Measurements from ENCODE around the gene TLR7. TPM values are rescaled to one million over a fixed set of nuclear protein-coding genes. Genes with fewer than 3 reads are reported as not detected.

TLR7 gene
- total and polyA plus RNA-seq, 2 of the 13 experiments (the other 11 are each of a cell fraction or from before 2014, with no cell fraction given): not detected

DNA sequence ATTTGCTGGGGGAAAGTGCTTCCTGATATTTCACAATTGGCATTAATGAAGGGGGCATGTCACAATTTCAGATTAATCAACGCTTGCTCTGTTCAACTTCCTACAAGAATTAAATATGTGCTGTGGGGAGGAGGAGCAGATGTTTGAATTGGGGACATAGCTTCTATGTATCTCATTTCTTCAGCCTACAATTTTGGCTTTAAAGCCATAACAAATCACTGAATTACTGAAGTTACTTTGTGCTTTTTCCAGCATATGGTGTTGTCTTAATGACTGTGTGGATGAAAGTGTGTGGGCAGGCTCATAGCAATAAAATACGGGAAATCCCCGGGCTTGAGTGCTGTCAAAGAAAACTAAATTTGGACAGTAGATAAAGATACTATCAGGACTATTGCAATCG lies 813 bp downstream of the TLR7 start:
- Histone ChIP-seq H3K27ac (ENCODE audit: extremely low read length, insufficient read depth, low read length) (no peak overlapping the region), H2AFZ (ENCODE audit: low read length) (no peak overlapping the region), H3K4me1 (ENCODE audit: insufficient read depth, low read length) (no peaks in the 10 kb centered on the region), H3K4me2 (ENCODE audit: low read depth, low read length) (no peak overlapping the region), H3K4me3 (replicated peaks in 1 of 3; ENCODE audit: insufficient read depth in 1 of 3, low read depth in 2 of 3, low read length in 3 of 3) (no peak overlapping the region), H3K79me2 (ENCODE audit: insufficient read depth, low read length) (no peaks in the 10 kb centered on the region), H3K9me3 (ENCODE audit: low read length) (no peaks in the 10 kb centered on the region), H3K36me3 (replicated peaks in 1 of 2; ENCODE audit: control insufficient read depth in 1 of 2, insufficient read depth in 2 of 2, low read length in 2 of 2) (no peaks in the 10 kb centered on the region), H3K9ac (ENCODE audit: insufficient read depth, low read depth, low read length) (no peak overlapping the region), H3K27me3 (ENCODE audit: control insufficient read depth in 1 of 2, insufficient read depth in 2 of 2, low read length in 2 of 2) (no peaks in the 10 kb centered on the region), H4K20me1 (ENCODE audit: insufficient read depth, low read length) (no peaks in the 10 kb centered on the region)
- ATAC-seq (no peak), DNase-seq (ENCODE audit: low spot score) (no peak), FAIRE-seq (no peak)
- BruUV-seq (replicated peaks): no TSS peak
- ChIA-PET POLR2A (no interaction called here), CTCF (ENCODE audit: low intra/inter-chr PET ratio, low total read pairs) (no interaction called here)
- 60% methylated on average over 4 of the region's 4 CpGs for whole genome bisulfite sequencing (ENCODE audit: low lambda C conversion rate)
- in situ Hi-C loops (cut with HindIII; ENCODE audit: extremely low pct_ligation_motif_present, low pct_unique_long_range_greater_than_20kb) (no loop called here), intact Hi-C loops (cut with micrococcal nuclease; ENCODE audit: unreplicated experiment) (no loop called here)
- TF ChIP-seq TMF1 (CRISPR knock-in tag; IDR thresholded peaks at IDR 0.05; ENCODE audit: low read depth) (no peak), SP5 (CRISPR knock-in tag; IDR thresholded peaks at IDR 0.05; ENCODE audit: borderline replicate concordance, low read depth) (no peak), MZF1 (CRISPR knock-in tag; IDR thresholded peaks at IDR 0.05; ENCODE audit: borderline replicate concordance) (no peak), ZNF878 (CRISPR knock-in tag; IDR thresholded peaks at IDR 0.05) (no peak), IRX3 (CRISPR knock-in tag; IDR thresholded peaks at IDR 0.05; ENCODE audit: borderline replicate concordance, low read depth) (no peak), CCDC6 (CRISPR knock-in tag; IDR thresholded peaks at IDR 0.05) (no peak), ZNF567 (CRISPR knock-in tag; IDR thresholded peaks at IDR 0.05; ENCODE audit: borderline replicate concordance) (no peak), JUN (CRISPR knock-in tag; IDR thresholded peaks at IDR 0.05) (no peak), ISX (CRISPR knock-in tag; conservative IDR thresholded peaks at IDR 0.05) (no peak), ATF7-NPFF (CRISPR knock-in tag; IDR thresholded peaks at IDR 0.05; ENCODE audit: low read depth) (no peak), ZZZ3 (CRISPR knock-in tag; IDR thresholded peaks at IDR 0.05; ENCODE audit: borderline replicate concordance) (no peak), NCOA5 (CRISPR knock-in tag; IDR thresholded peaks at IDR 0.05) (no peak)
- TF ChIP-seq, protein P1, sequence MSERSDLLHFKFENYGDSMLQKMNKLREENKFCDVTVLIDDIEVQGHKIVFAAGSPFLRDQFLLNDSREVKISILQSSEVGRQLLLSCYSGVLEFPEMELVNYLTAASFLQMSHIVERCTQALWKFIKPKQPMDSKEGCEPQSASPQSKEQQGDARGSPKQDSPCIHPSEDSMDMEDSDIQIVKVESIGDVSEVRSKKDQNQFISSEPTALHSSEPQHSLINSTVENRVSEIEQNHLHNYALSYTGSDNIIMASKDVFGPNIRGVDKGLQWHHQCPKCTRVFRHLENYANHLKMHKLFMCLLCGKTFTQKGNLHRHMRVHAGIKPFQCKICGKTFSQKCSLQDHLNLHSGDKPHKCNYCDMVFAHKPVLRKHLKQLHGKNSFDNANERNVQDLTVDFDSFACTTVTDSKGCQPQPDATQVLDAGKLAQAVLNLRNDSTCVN (CRISPR knock-in tag; IDR thresholded peaks at IDR 0.05; ENCODE audit: borderline replicate concordance): no peak
- TF ChIP-seq, protein P2, sequence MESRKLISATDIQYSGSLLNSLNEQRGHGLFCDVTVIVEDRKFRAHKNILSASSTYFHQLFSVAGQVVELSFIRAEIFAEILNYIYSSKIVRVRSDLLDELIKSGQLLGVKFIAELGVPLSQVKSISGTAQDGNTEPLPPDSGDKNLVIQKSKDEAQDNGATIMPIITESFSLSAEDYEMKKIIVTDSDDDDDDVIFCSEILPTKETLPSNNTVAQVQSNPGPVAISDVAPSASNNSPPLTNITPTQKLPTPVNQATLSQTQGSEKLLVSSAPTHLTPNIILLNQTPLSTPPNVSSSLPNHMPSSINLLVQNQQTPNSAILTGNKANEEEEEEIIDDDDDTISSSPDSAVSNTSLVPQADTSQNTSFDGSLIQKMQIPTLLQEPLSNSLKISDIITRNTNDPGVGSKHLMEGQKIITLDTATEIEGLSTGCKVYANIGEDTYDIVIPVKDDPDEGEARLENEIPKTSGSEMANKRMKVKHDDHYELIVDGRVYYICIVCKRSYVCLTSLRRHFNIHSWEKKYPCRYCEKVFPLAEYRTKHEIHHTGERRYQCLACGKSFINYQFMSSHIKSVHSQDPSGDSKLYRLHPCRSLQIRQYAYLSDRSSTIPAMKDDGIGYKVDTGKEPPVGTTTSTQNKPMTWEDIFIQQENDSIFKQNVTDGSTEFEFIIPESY (CRISPR knock-in tag; IDR thresholded peaks at IDR 0.05): no peak
- TF ChIP-seq, protein P3, sequence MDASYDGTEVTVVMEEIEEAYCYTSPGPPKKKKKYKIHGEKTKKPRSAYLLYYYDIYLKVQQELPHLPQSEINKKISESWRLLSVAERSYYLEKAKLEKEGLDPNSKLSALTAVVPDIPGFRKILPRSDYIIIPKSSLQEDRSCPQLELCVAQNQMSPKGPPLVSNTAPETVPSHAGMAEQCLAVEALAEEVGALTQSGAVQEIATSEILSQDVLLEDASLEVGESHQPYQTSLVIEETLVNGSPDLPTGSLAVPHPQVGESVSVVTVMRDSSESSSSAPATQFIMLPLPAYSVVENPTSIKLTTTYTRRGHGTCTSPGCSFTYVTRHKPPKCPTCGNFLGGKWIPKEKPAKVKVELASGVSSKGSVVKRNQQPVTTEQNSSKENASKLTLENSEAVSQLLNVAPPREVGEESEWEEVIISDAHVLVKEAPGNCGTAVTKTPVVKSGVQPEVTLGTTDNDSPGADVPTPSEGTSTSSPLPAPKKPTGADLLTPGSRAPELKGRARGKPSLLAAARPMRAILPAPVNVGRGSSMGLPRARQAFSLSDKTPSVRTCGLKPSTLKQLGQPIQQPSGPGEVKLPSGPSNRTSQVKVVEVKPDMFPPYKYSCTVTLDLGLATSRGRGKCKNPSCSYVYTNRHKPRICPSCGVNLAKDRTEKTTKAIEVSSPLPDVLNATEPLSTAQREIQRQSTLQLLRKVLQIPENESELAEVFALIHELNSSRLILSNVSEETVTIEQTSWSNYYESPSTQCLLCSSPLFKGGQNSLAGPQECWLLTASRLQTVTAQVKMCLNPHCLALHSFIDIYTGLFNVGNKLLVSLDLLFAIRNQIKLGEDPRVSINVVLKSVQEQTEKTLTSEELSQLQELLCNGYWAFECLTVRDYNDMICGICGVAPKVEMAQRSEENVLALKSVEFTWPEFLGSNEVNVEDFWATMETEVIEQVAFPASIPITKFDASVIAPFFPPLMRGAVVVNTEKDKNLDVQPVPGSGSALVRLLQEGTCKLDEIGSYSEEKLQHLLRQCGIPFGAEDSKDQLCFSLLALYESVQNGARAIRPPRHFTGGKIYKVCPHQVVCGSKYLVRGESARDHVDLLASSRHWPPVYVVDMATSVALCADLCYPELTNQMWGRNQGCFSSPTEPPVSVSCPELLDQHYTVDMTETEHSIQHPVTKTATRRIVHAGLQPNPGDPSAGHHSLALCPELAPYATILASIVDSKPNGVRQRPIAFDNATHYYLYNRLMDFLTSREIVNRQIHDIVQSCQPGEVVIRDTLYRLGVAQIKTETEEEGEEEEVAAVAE (CRISPR knock-in tag; IDR thresholded peaks at IDR 0.05; ENCODE audit: borderline replicate concordance): no peak
- TF ChIP-seq, protein P4, sequence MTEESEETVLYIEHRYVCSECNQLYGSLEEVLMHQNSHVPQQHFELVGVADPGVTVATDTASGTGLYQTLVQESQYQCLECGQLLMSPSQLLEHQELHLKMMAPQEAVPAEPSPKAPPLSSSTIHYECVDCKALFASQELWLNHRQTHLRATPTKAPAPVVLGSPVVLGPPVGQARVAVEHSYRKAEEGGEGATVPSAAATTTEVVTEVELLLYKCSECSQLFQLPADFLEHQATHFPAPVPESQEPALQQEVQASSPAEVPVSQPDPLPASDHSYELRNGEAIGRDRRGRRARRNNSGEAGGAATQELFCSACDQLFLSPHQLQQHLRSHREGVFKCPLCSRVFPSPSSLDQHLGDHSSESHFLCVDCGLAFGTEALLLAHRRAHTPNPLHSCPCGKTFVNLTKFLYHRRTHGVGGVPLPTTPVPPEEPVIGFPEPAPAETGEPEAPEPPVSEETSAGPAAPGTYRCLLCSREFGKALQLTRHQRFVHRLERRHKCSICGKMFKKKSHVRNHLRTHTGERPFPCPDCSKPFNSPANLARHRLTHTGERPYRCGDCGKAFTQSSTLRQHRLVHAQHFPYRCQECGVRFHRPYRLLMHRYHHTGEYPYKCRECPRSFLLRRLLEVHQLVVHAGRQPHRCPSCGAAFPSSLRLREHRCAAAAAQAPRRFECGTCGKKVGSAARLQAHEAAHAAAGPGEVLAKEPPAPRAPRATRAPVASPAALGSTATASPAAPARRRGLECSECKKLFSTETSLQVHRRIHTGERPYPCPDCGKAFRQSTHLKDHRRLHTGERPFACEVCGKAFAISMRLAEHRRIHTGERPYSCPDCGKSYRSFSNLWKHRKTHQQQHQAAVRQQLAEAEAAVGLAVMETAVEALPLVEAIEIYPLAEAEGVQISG (CRISPR knock-in tag; IDR thresholded peaks at IDR 0.05): no peak

All from HepG2 (cell line).